Measurements from ENCODE around the gene DLG1.

Gene DLG1

DNA sequence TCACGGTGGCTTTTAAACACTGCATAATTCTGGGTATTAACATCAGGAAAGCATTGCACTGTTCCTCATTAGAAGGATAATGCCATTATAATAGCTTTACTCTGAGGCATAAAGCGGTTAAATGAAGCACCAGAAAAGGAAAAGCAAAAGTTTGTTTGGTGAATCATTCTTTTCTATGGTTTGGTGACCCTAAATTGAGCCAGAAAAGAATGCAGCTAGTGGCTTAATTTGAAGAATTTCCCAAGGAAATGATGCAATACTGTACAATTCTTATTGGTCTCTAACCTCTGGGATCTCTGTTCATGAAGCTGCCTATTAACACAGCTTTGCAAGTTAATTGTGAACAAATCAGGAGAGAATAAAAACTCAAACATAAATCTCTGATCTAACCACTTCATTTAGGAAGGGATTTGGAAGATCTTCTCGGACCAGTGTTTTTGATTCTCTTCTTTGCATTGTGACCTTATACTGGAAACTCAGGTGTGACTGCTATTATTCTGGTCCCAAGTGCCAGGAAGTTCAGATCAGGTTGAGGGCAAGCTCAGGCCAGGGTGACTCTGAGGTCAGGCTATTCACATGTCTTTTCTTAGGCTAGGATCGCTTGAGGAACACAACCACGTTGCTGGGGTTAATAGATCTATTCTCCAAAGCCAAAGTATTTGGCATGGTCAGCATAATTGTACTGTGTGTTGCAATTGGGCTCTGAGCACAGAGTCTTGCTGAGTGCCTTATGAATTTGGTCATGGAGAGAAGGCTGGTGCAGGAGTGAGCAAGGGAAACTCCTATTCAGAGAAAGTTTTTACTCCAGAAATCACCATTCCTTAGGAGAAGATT is 11.3 kb upstream of the DLG1 start:
- in situ Hi-C loops (cut with HindIII; ENCODE audit: low pct_unique_long_range_greater_than_20kb, low sequenced_read_pairs) = no loop called here
- DNase-seq (ENCODE audit: low read depth in 1 of 2, low spot score in 1 of 2) = peak; percentile 22 to 60
- TF ChIP-seq JUND (IDR thresholded peaks at IDR 0.05; ENCODE audit: low read depth) = no peak

- in situ Hi-C loops (cut with HindIII; ENCODE audit: low pct_unique_long_range_greater_than_20kb, low sequenced_read_pairs) = no loop called here
- no peak for TF ChIP-seq JUND (IDR thresholded peaks at IDR 0.05; ENCODE audit: low read depth)
- no peak for DNase-seq (ENCODE audit: low read depth in 1 of 2, low spot score in 1 of 2)
Observed at GRCh38 chr3:197308591-197308990, 10.2 kb upstream of the DLG1 start.

- no peak for DNase-seq (ENCODE audit: low read depth in 1 of 2, low spot score in 1 of 2)
- TF ChIP-seq JUND (IDR thresholded peaks at IDR 0.05; ENCODE audit: low read depth) = no peak
- in situ Hi-C loops (cut with HindIII; ENCODE audit: low pct_unique_long_range_greater_than_20kb, low sequenced_read_pairs) = no loop called here
Observed at GRCh38 chr3:197306374-197307086, 8.1 kb upstream of the DLG1 start.

DNA sequence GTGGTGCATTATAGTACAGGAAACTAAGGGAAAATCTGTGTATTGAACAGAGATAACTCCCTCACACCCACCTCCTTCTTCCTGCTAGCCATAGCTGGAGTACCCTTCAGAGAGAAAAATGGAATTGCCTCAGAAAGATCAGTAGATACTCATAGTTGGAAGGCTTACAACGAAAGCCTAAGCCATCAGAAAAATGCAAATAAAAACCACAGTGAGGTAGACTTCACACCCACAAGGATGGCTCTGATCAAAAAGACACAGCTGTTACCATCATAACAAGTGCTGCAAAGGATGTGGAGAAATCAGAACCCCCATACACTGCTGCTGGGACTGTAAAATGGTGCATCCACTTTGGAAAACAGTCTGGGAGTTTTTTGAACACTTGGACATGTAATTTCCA is 7.4 kb upstream of the DLG1 start:
- TF ChIP-seq JUND (IDR thresholded peaks at IDR 0.05; ENCODE audit: low read depth) = no peak
- in situ Hi-C loops (cut with HindIII; ENCODE audit: low pct_unique_long_range_greater_than_20kb, low sequenced_read_pairs) = no loop called here
- no peak for DNase-seq (ENCODE audit: low read depth in 1 of 2, low spot score in 1 of 2)

DNA sequence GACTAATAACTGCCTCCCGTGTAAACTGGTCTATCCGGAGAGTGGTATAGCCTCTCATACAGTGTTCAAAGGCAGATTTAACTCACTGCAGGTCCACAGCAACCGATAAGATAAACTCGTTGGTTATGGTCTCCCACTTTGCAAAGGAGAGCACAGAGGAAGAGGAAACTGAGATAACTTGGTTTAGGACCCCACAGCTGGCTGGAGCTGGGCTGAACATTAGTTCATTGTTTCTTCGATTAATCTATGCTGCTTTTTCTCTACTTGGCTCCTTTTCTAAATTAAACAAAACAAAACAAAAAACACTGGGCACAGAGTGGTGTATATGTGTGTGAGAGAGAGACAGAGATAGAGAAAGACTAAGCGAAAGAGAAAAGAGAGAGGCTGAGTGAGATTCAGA is 5.0 kb upstream of the DLG1 start:
- TF ChIP-seq JUND (IDR thresholded peaks at IDR 0.05; ENCODE audit: low read depth) = no peak
- in situ Hi-C loops (cut with HindIII; ENCODE audit: low pct_unique_long_range_greater_than_20kb, low sequenced_read_pairs) = no loop called here
- DNase-seq (ENCODE audit: low read depth in 1 of 2, low spot score in 1 of 2) = no peak

GRCh38 chr3:197302696-197303341 is 4.4 kb upstream of the DLG1 start:
- DNase-seq (ENCODE audit: low read depth in 1 of 2, low spot score in 1 of 2) = peak in 1 of 2 experiments; percentile 57
- in situ Hi-C loops (cut with HindIII; ENCODE audit: low pct_unique_long_range_greater_than_20kb, low sequenced_read_pairs) = no loop called here

DNA sequence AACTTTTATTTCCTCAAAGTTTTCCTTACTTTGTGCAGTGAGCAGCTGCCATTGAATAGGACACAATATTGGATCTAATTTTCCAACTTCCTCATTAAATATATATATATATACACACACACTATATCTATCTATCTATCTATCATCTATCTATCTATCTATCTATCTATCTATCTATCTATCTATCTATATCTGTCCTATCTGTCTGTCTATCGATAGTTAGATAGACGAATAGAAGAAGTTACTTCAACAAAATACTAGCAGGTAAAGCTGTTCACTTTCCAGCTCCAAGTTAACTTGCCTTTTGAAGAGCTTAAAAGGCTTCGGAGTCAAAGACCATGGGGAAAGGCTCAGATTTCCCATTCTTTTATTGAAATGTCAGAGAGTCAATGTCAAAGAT is 3.6 kb upstream of the DLG1 start:
- in situ Hi-C loops (cut with HindIII; ENCODE audit: low pct_unique_long_range_greater_than_20kb, low sequenced_read_pairs) = no loop called here
- no peak for DNase-seq (ENCODE audit: low read depth in 1 of 2, low spot score in 1 of 2)
- TF ChIP-seq JUND (IDR thresholded peaks at IDR 0.05; ENCODE audit: low read depth) = no peak

More at GRCh38 chr3:197302696-197303341, 4.4 kb upstream of the DLG1 start:
- no peak for TF ChIP-seq JUND (IDR thresholded peaks at IDR 0.05; ENCODE audit: low read depth)

DNA sequence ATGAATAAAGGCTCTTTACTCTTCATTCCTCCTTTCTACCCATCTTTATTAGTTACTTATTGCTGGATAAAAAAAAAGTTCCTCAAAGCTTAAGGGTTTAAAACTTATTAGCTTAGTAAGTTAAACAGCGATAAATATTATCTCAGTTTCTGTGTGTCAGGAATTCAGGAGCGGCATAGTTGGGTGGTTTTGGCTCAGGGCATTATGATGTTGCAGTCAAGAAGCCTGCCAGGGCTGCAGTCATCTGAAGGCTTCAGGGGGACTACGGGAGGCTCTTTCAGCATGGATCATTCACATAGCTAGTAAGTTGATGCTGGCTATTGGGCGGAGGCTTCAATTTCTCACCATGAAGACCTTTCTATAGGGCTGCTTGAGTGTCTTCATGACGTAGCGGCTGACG is 1.9 kb upstream of the DLG1 start:
- in situ Hi-C loops (cut with HindIII; ENCODE audit: low pct_unique_long_range_greater_than_20kb, low sequenced_read_pairs) = no loop called here
- TF ChIP-seq JUND (IDR thresholded peaks at IDR 0.05; ENCODE audit: low read depth) = no peak
- no peak for DNase-seq (ENCODE audit: low read depth in 1 of 2, low spot score in 1 of 2)

- DNase-seq (ENCODE audit: low read depth in 1 of 2, low spot score in 1 of 2) = peak; percentile 89 to 97
- in situ Hi-C loops (cut with HindIII; ENCODE audit: low pct_unique_long_range_greater_than_20kb, low sequenced_read_pairs) = no loop called here
- TF ChIP-seq JUND (IDR thresholded peaks at IDR 0.05; ENCODE audit: low read depth) = no peak
Observed at GRCh38 chr3:197298945-197299854, 788 bp upstream of the DLG1 start.

DNA sequence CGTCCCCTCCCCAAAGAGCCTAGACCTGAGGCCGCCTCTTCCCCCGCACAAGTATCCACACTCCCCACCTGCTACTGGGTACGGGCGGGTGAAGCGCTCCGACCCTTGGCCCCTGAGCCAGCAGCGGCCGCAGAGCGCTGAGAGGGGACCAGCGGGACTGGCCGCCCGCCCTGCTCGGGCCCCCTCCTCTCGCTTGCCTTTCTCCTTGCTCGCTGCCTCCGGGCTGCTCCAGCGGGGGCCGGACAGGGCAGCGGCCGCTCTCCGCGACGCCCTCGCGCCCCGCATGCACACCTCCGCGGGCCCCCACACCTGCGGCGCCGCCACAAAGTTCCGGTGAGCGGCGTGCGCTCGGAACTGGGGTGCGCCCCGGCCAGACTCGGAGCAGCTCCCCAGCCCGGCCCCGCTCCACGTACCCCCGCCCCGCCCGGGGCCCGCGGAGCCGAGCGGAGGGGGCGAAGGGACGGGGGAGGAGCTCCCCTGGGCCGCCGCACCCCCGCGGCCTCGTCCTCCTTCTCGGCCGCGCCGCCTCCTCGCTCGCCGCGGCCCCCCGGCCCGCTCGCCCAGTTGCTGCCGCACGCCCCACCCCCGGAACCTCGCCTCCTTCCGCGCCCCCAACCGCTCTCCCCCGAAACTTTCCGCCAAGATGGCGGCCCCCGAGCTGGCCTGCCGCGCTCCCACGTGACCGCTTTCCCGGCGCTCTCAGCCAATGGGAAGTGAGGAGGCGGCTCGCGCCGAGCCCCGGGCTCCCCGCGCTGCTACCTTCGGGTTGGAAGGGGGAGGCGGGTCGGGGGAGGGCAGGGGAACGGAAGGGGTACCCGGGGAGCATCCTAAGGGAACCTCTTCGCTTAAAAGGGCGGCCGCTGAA is 704 bp downstream of the DLG1 start:
- no peak for TF ChIP-seq JUND (IDR thresholded peaks at IDR 0.05; ENCODE audit: low read depth)
- peak; percentile 98 to 100 for DNase-seq (ENCODE audit: low read depth in 1 of 2, low spot score in 1 of 2)
- in situ Hi-C loops (cut with HindIII; ENCODE audit: low pct_unique_long_range_greater_than_20kb, low sequenced_read_pairs) = no loop called here

DNA sequence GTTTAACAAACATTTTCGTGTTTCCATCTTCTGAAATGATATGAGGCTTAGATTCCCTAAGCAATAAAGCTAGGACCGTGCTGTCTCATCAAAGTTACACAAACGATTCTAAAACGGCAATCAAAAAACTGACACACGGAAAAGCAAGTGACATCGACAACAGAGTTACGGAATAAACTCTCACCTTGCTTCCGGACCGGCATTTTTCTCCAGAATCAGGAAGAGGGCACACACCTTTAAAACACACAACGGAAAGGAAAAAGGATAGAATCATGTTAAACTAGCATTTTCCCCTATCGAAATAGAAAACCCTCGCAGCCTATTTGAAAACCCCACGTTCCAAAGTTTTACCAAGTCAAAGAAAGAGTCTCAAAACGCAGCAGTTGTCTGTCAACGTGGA is 1.4 kb downstream of the DLG1 start:
- no peak for TF ChIP-seq JUND (IDR thresholded peaks at IDR 0.05; ENCODE audit: low read depth)
- in situ Hi-C loops (cut with HindIII; ENCODE audit: low pct_unique_long_range_greater_than_20kb, low sequenced_read_pairs) = no loop called here
- peak in 1 of 2 experiments; percentile 50 for DNase-seq (ENCODE audit: low read depth in 1 of 2, low spot score in 1 of 2)
